Gastrocnemius medialis (tissue), 4 donors: ENCODE data around the gene HNRNPH3. TPM values are rescaled to one million over a fixed set of nuclear protein-coding genes. Genes with fewer than 3 reads are reported as not detected.

ENCODE experiments used
- ATAC-seq, 2 donors: fragments of 150-250 bp; one replicate each; pipeline ENCODE4 v1.9.1; 2016
- DNase-seq, 2 donors: peaks; one replicate each; pipeline ENCODE4 v3.0.0-alpha.2; 2019
- H3K27ac ChIP-seq, 4 donors: fragments of 200-600 bp; sonication (generic); 1 replicate in 1 of 4; 2 replicates in 3 of 4; pipeline ENCODE4 v1.5.1; 2016 to 2018; ENCODE audit warnings: mild to moderate bottlenecking in 2 of 4, moderate library complexity in 1 of 4
- H3K27me3 ChIP-seq, 3 donors: fragments of 200-600 bp; sonication (generic) in 2 of 3; 1 replicate in 1 of 3; 2 replicates in 2 of 3; pipeline versions ENCODE4 v1.5.1 to v1.6.0; 2016 to 2019; ENCODE audit warnings: mild to moderate bottlenecking in 1 of 3, moderate library complexity in 1 of 3
- H3K36me3 ChIP-seq, 2 donors: fragments of 200-600 bp; sonication (generic) in 1 of 2; one replicate each; pipeline ENCODE4 v1.5.1; 2017 to 2018
- H3K4me1 ChIP-seq, 2 donors: fragments of 200-600 bp; sonication (generic) in 1 of 2; one replicate each; pipeline ENCODE4 v1.5.1; 2016 to 2017; ENCODE audit warnings: mild to moderate bottlenecking in 2 of 2
- H3K4me3 ChIP-seq, 4 donors: fragments of 200-600 bp; sonication (generic) in 3 of 4; 1 replicate in 1 of 4; 2 replicates in 3 of 4; pipeline ENCODE4 v1.5.1; 2016 to 2019; ENCODE audit warnings: mild to moderate bottlenecking in 2 of 4
- H3K9me3 ChIP-seq, 3 donors: fragments of 200-600 bp; sonication (generic) in 2 of 3; 1 replicate in 1 of 3; 2 replicates in 2 of 3; pipeline ENCODE4 v1.5.1; 2016 to 2019
- CTCF ChIP-seq, 5 experiments: fragments of 450-650 bp in 3 of 5; fragments of 200-600 bp in 2 of 5; sonication (generic) in 2 of 5; IDR thresholded peaks in 4 of 5; conservative IDR thresholded peaks in 1 of 5; 1 replicate in 4 of 5; 2 replicates in 1 of 5; pipeline ENCODE4 v1.5.1; 2016 to 2019; ENCODE audit warnings: antibody characterized with exemption in 5 of 5, mild to moderate bottlenecking in 3 of 5, moderate library complexity in 3 of 5
- POLR2A ChIP-seq, 2 donors: fragments of 450-650 bp; IDR thresholded peaks; one replicate each; pipeline ENCODE4 v1.6.1; 2017; ENCODE audit warnings: antibody characterized with exemption in 2 of 2, mild to moderate bottlenecking in 2 of 2, moderate library complexity in 2 of 2
- in situ Hi-C, 4 donors: fragments of 200-750 bp; cut with MboI; loops; one replicate each; pipeline versions ENCODE4 v1.15.0 to v1.8.0; 2017; ENCODE audit warnings: low sequenced_read_pairs in 4 of 4
- intact Hi-C: fragments of 100-400 bp; cut with DNase I; formaldehyde crosslinking; loops from one replicate; pipeline ENCODE4 v1.15.1; 2023; ENCODE audit warnings: low total_unique reads
- total RNA-seq, 4 donors: library from RNA; depleted of rRNA; stranded (reverse); fragments of >200 nt; gene quantifications; one replicate each; pipeline versions ENCODE4 v1.1.0 to v1.2.3, GENCODE V29; 2016

Gene HNRNPH3
- total RNA-seq, 4 donors from 2014 or later, result 19.7 to 51.6 (median 25.8) TPM

GRCh38 chr10:68385740-68386139 lies 53.9 kb downstream of the HNRNPH3 start:
- H3K36me3 ChIP-seq, result peaks cover 0 to 94% of the 10 kb centered on the region in 2 donors
- in situ Hi-C loops, result loop anchor here in 1 of 4 donors (25.0 kb wide), 1 partner anchor 352 kb away; no protein-coding TSS in a partner anchor

More at GRCh38 chr10:68385740-68386139, 53.9 kb downstream of the HNRNPH3 start:
- ATAC-seq (no peak), DNase-seq (no peak)
- Histone ChIP-seq H3K4me1 (no peaks in the 10 kb centered on the region), H3K27ac (no peak overlapping the region), H3K9me3 (no peaks in the 10 kb centered on the region), H3K4me3 (no peak overlapping the region), H3K27me3 (no peaks in the 10 kb centered on the region)
- intact Hi-C loops, result no loop called here
- no peak for TF ChIP-seq CTCF (IDR thresholded peaks at IDR 0.05 in 4 of 5, conservative IDR thresholded peaks at IDR 0.05 in 1 of 5)
- no peak for TF ChIP-seq POLR2A (IDR thresholded peaks at IDR 0.05)

Other genes starting within 250 kb of the HNRNPH3 start
- 100 to 1,000 TPM; 118 to 342 (median 193) TPM for gene MYPN, start 222.6 kb upstream of the HNRNPH3 start, total RNA-seq
- not detected for gene ATOH7, start 100.0 kb upstream of the HNRNPH3 start, total RNA-seq
- 1 to 10 TPM; 1.9 to 4.8 (median 3.0) TPM for gene PBLD, start 864 bp downstream of the HNRNPH3 start, total RNA-seq
- gene RUFY2, start 75.2 kb downstream of the HNRNPH3 start, total RNA-seq, result 10 to 100 TPM in 3 of 4 donors, 1 to 10 TPM in 1; 8.9 to 15.7 (median 11.7) TPM
- 1 to 10 TPM; 1.0 to 2.3 (median 1.9) TPM for gene DNA2, start 139.9 kb downstream of the HNRNPH3 start, total RNA-seq
- 10 to 100 TPM in 2 of 4 donors, 1 to 10 TPM in 2; 5.1 to 40.7 (median 9.4) TPM for gene SLC25A16, start 195.5 kb downstream of the HNRNPH3 start, total RNA-seq
- gene TET1, start 228.3 kb downstream of the HNRNPH3 start, total RNA-seq, result 1 to 10 TPM in 3 of 4 donors, under 1 TPM in 1; 1.00 to 2.0 (median 1.4) TPM